Measurements from ENCODE around the gene PPP3CA. TPM values are rescaled to one million over a fixed set of nuclear protein-coding genes. Genes with fewer than 3 reads are reported as not detected.

The PPP3CA gene
- 49.8 and 79.3 TPM in 2 replicates for total RNA-seq
- 59.8 and 66.4 TPM in 2 replicates for polyA plus RNA-seq
- polyA plus RNA-seq (2012): 49.2 and 58.5 TPM in 2 replicates
- 20.5 and 21.4 TPM in 2 replicates for polyA minus RNA-seq (ENCODE audit: low replicate concordance)

DNA sequence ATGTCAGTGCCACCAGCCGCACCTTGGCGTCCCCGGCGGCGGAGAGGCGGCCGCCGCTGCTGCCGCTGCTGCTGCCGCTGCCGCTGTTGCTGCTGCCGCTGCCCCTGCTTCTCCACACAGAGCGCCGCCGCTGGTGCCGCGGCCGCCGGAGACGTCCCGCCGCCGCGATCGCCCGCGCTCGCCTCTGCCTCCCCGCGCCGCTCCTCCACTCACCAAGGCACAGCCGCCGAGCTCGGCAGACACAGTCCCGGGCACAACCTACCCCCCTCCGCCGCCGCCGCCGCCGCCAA is at the start of gene PPP3CA:
PPP3CA (minus strand) TSS at position 260 of the 290 bp plus-strand sequence.
- TF ChIP-seq, protein P1, sequence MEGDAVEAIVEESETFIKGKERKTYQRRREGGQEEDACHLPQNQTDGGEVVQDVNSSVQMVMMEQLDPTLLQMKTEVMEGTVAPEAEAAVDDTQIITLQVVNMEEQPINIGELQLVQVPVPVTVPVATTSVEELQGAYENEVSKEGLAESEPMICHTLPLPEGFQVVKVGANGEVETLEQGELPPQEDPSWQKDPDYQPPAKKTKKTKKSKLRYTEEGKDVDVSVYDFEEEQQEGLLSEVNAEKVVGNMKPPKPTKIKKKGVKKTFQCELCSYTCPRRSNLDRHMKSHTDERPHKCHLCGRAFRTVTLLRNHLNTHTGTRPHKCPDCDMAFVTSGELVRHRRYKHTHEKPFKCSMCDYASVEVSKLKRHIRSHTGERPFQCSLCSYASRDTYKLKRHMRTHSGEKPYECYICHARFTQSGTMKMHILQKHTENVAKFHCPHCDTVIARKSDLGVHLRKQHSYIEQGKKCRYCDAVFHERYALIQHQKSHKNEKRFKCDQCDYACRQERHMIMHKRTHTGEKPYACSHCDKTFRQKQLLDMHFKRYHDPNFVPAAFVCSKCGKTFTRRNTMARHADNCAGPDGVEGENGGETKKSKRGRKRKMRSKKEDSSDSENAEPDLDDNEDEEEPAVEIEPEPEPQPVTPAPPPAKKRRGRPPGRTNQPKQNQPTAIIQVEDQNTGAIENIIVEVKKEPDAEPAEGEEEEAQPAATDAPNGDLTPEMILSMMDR (conservative IDR thresholded peaks at IDR 0.05 in 1 of 2, IDR thresholded peaks at IDR 0.05 in 1 of 2; ENCODE audit: low read depth in 1 of 2, low read length in 2 of 2): no peak
- no peak for TF ChIP-seq EZH2 (IDR thresholded peaks at IDR 0.05; ENCODE audit: low read length, missing control alignments)
- H2AFZ ChIP-seq (ENCODE audit: low read length): peak within 1 kb of the TSS; percentile 95
- peak within 1 kb of the TSS; percentile 94 for H3K4me2 ChIP-seq (ENCODE audit: extremely low read depth, insufficient read depth, low read length)
- H4K20me1 ChIP-seq (ENCODE audit: control insufficient read depth, extremely low read depth, insufficient read depth, low read length): peaks cover 3% of the 10 kb centered on the region
- H3K9me3 ChIP-seq (ENCODE audit: control insufficient read depth, insufficient read depth, low read depth, low read length): no peaks in the 10 kb centered on the region
- peak within 1 kb of the TSS; percentile 96 for H3K27ac ChIP-seq (ENCODE audit: insufficient read depth, low read length)
- no peaks in the 10 kb centered on the region for H3K27me3 ChIP-seq (ENCODE audit: control insufficient read depth, insufficient read depth, low read length)
- no peak for DNase-seq (ENCODE audit: low read depth in 2 of 2)
- no peaks in the 10 kb centered on the region for H3K36me3 ChIP-seq (ENCODE audit: control insufficient read depth, insufficient read depth, low read length)
- peak within 1 kb of the TSS; percentile 69 to 96 (median 88) for H3K4me3 ChIP-seq (replicated peaks in 1 of 4; ENCODE audit: control extremely low read depth in 1 of 4, insufficient read depth in 1 of 4, low read depth in 3 of 4, low read length in 4 of 4)
- peaks cover 5% of the 10 kb centered on the region for H3K4me1 ChIP-seq (ENCODE audit: control insufficient read depth, extremely low read depth, insufficient read depth, low read length)
- H3K9ac ChIP-seq (ENCODE audit: insufficient read depth, low read length): peak within 1 kb of the TSS; percentile 84
- H3K79me2 ChIP-seq (ENCODE audit: control insufficient read depth, insufficient read depth, low read length): peaks cover 41% of the 10 kb centered on the region

DNA sequence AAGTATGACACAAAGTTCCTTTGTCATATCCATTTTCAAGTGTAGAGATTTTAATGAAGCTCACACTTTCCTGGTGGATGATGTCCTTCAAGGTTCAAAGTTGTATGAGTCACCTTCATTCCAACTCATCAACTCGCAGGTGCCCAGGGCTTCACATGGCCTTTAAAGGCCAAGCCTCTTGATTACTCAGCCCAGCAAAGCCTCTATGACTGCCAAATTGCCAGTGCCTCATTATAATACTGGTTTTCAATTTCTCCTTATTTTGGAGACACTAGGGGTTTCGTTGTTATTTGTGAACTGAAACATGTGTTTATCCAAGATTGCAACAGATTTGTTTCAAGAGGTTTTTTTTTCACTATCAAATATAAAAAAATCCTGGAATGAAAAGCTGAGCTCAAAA is 45.9 kb upstream of the PPP3CA start:
- Histone ChIP-seq H4K20me1 (ENCODE audit: control insufficient read depth, extremely low read depth, insufficient read depth, low read length) (no peaks in the 10 kb centered on the region), H3K4me1 (ENCODE audit: control insufficient read depth, extremely low read depth, insufficient read depth, low read length) (no peaks in the 10 kb centered on the region), H3K4me3 (replicated peaks in 1 of 4; ENCODE audit: control extremely low read depth in 1 of 4, insufficient read depth in 1 of 4, low read depth in 3 of 4, low read length in 4 of 4) (no peak overlapping the region), H3K4me2 (ENCODE audit: extremely low read depth, insufficient read depth, low read length) (no peak overlapping the region), H3K27ac (ENCODE audit: insufficient read depth, low read length) (no peak overlapping the region), H2AFZ (ENCODE audit: low read length) (no peak overlapping the region), H3K9ac (ENCODE audit: insufficient read depth, low read length) (no peak overlapping the region), H3K79me2 (ENCODE audit: control insufficient read depth, insufficient read depth, low read length) (no peaks in the 10 kb centered on the region), H3K27me3 (ENCODE audit: control insufficient read depth, insufficient read depth, low read length) (no peaks in the 10 kb centered on the region), H3K9me3 (ENCODE audit: control insufficient read depth, insufficient read depth, low read depth, low read length) (no peaks in the 10 kb centered on the region), H3K36me3 (ENCODE audit: control insufficient read depth, insufficient read depth, low read length) (no peaks in the 10 kb centered on the region)
- no peak for TF ChIP-seq EZH2 (IDR thresholded peaks at IDR 0.05; ENCODE audit: low read length, missing control alignments)
- TF ChIP-seq, protein P1 (conservative IDR thresholded peaks at IDR 0.05 in 1 of 2, IDR thresholded peaks at IDR 0.05 in 1 of 2; ENCODE audit: low read depth in 1 of 2, low read length in 2 of 2): no peak
- peak; percentile 34 to 84 for DNase-seq (ENCODE audit: low read depth in 2 of 2)

- Histone ChIP-seq H3K36me3 (ENCODE audit: control insufficient read depth, insufficient read depth, low read length) (no peaks in the 10 kb centered on the region), H3K79me2 (ENCODE audit: control insufficient read depth, insufficient read depth, low read length) (no peaks in the 10 kb centered on the region), H3K9ac (ENCODE audit: insufficient read depth, low read length) (no peak overlapping the region), H3K4me2 (ENCODE audit: extremely low read depth, insufficient read depth, low read length) (no peak overlapping the region), H3K4me3 (replicated peaks in 1 of 4; ENCODE audit: control extremely low read depth in 1 of 4, insufficient read depth in 1 of 4, low read depth in 3 of 4, low read length in 4 of 4) (no peak overlapping the region), H3K27ac (ENCODE audit: insufficient read depth, low read length) (no peak overlapping the region), H4K20me1 (ENCODE audit: control insufficient read depth, extremely low read depth, insufficient read depth, low read length) (no peaks in the 10 kb centered on the region), H2AFZ (ENCODE audit: low read length) (no peak overlapping the region), H3K4me1 (ENCODE audit: control insufficient read depth, extremely low read depth, insufficient read depth, low read length) (peaks cover 11% of the 10 kb centered on the region), H3K27me3 (ENCODE audit: control insufficient read depth, insufficient read depth, low read length) (no peaks in the 10 kb centered on the region), H3K9me3 (ENCODE audit: control insufficient read depth, insufficient read depth, low read depth, low read length) (no peaks in the 10 kb centered on the region)
- no peak for DNase-seq (ENCODE audit: low read depth in 2 of 2)
- no peak for TF ChIP-seq EZH2 (IDR thresholded peaks at IDR 0.05; ENCODE audit: low read length, missing control alignments)
- TF ChIP-seq, protein P1 (conservative IDR thresholded peaks at IDR 0.05 in 1 of 2, IDR thresholded peaks at IDR 0.05 in 1 of 2; ENCODE audit: low read depth in 1 of 2, low read length in 2 of 2): no peak
Observed at GRCh38 chr4:101370663-101371210, 23.4 kb upstream of the PPP3CA start.
